Fibroblast of the aortic adventitia (primary cell): ENCODE results near the gene ZNRF1. TPM values are rescaled to one million over a fixed set of nuclear protein-coding genes. Genes with fewer than 3 reads are reported as not detected.

ENCODE experiments used
- DNase-seq: peaks from one replicate; pipeline ENCODE4 v3.0.0-alpha.2; 2010; ENCODE audit warnings: low read depth
- H3K4me3 ChIP-seq: 2 replicates; pipeline ENCODE4 v1.5.1; 2011; ENCODE audit warnings: low read depth, mild to moderate bottlenecking, control low read depth, low read length, moderate library complexity
- total RNA-seq: library from RNA; depleted of rRNA; stranded (reverse); fragments of >200 nt; gene quantifications from 2 replicates; pipeline ENCODE4 v1.2.3, GENCODE V29; 2012; ENCODE audit warnings: low replicate concordance
- TF ChIP-seq, protein P1 (sequence below): IDR thresholded peaks from 2 replicates; pipeline ENCODE4 v1.5.1; 2011; ENCODE audit warnings: mild to moderate bottlenecking, low read length, control low read depth, inconsistent platforms; ENCODE audit not compliant: insufficient read depth

ZNRF1 gene
- total RNA-seq, 1 donor = 14.5 TPM

DNA sequence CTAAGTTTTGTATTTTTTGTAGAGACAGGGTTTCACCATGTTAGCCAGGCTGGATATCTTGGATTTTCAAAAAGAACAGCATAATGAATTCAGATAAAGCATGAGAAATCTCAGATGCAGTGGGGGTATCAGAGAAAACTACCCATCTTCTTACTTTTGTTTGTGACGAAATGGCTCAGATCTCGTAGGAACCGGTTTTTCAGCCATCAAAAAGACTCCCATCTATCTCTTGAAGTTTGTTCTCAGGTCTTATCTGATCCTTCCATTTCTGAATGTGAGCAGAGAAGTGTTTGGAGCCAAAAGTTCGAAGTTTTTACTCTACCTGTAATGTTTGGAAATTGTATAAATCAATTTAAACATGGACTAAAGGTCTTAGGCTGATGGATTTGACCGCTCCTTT is 60.6 kb downstream of the ZNRF1 start:
- TF ChIP-seq, protein P1, sequence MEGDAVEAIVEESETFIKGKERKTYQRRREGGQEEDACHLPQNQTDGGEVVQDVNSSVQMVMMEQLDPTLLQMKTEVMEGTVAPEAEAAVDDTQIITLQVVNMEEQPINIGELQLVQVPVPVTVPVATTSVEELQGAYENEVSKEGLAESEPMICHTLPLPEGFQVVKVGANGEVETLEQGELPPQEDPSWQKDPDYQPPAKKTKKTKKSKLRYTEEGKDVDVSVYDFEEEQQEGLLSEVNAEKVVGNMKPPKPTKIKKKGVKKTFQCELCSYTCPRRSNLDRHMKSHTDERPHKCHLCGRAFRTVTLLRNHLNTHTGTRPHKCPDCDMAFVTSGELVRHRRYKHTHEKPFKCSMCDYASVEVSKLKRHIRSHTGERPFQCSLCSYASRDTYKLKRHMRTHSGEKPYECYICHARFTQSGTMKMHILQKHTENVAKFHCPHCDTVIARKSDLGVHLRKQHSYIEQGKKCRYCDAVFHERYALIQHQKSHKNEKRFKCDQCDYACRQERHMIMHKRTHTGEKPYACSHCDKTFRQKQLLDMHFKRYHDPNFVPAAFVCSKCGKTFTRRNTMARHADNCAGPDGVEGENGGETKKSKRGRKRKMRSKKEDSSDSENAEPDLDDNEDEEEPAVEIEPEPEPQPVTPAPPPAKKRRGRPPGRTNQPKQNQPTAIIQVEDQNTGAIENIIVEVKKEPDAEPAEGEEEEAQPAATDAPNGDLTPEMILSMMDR = no peak
- no peak overlapping the region for H3K4me3 ChIP-seq
- no peak for DNase-seq

DNA sequence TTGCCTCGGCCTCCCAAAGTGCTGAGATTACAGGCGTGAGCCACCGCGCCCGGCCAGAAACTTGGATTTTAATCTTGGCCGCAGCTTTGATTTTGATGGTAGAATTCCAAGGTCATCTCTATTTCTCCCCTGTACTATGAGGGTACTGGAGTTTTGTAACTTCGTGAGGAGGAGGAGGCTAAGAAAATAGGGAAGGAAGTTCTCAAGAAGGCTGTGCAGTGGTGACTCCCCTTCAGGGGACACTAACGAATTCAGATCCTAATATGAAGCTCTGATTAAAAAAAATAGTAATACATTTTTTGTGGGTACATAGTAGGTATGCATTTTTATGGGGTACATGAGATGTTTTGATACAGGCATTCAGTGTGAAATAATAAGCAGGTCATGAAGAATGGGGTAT is 61.9 kb downstream of the ZNRF1 start:
- DNase-seq = no peak
- TF ChIP-seq, protein P1 = no peak
- no peak overlapping the region for H3K4me3 ChIP-seq

DNA sequence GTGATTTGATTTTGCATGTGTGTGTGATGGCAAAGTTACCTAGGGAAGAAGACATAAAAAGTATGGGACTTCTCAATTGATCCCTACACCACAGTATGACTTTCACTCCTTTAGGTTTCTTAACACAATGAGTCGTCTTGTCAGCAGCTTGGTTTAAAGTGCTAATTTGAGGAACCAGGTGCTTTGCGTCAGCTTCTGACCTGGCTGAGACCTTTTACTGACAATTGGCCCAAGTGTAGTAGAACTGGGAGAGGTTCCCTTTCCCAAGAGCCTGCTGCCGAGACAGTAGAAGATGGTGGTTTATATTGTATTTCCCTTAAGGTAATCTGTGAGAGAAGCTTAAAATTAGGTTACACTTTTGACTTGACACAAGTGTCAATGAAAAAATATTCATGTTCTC is 62.8 kb downstream of the ZNRF1 start:
- no peak overlapping the region for H3K4me3 ChIP-seq
- TF ChIP-seq, protein P1 = no peak
- DNase-seq = peak; percentile 5

DNA sequence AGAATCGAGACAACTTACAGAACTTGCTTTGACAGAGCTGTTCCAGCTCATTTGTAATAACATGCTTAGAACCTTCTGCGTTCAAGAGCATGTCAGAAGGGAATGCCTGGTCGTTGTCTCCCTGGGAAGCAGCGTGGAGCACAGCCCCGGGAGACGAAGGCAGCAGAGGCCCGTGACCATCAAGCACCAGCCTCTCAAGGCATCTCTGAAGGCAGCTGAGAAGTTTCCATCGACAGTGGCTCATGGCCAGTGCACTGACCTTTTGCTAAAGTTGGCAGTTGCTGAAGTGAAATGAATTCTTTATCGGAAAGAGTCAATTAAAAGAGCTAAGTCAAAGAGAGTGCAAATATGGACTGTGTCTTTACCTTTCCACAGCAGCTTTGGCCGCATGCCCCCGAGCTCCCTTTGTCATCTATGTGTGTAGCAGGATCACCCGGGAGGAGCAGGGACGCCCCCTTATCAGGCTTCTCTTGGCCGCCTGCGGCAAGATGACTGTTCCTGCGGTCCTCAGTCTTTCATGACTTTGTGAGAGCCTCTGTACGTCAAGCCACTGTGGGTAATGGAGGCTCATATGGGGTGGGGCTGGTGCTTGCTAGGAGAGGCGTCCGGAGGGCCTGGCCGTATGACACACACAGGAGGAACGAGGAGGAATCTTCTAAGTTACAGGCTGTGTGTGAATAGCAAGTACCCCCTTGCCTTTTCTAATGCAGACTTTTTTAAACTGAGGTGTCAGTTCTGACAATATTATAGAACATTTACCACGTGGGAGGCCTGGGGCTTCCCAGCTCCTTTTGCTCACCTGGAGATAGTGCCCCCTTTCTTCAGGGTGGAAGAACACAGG is 63.5 kb downstream of the ZNRF1 start:
- H3K4me3 ChIP-seq = no peak overlapping the region
- DNase-seq = peak; percentile 49
- TF ChIP-seq, protein P1 = no peak

DNA sequence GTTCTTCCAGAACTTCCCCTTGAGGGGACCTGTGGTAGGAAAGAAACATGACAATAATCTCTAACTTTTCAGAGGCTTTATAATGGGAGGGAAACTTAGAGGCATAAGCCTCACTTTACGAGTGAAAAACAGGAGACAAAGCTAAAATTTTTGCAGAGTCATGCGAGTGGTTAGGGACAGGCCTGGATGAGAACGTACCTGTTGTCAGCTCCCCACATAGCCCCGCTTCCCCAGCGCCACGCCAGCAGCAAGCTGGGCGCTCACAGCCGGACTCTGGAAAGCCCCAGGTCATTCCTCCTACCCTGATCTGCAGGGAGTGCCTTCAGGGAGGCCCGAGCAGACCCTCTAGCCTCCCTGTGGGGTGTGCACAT is 64.1 kb downstream of the ZNRF1 start:
- TF ChIP-seq, protein P1 = no peak
- H3K4me3 ChIP-seq = no peak overlapping the region
- no peak for DNase-seq

DNA sequence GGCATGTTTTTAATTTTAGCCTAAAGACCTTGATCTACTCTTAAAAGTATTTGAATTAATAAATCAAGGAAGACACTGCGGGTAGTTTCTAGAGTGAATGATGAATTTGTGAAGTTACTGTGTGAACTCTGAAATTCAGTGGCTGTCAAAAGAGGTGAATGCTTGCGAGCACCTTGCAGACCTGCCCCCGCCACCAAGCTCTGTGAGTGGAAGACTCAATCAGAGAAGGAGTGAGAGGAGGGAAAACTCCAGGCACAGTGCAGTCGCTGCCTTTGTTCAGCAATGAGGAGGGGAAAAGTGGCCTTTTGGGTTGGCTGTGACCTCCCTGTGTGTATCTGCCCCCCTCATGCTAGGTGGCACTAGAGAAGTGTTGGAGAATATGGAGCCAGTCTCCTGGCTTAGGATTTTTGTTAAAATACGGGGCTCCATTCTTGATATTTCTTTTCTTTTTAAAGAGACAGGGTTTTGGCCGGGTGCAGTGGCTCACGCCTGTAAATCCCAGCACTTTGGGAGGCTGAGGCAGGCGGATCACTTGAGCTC is 64.8 kb downstream of the ZNRF1 start:
- no peak overlapping the region for H3K4me3 ChIP-seq
- no peak for DNase-seq
- TF ChIP-seq, protein P1 = no peak
